NCI-H526 (cell line): ENCODE data around the gene FOXK2.
"Not testable (repeated sequence)": the region's sequence is repeated elsewhere in the genome, so short reads cannot be mapped to it uniquely, and the experiment has no call there.

Experiments
- DNase-seq, 2 experiments: peaks; one replicate each; lab custom pipeline; 2025; lab: John Stamatoyannopoulos, UW

FOXK2 gene

DNA sequence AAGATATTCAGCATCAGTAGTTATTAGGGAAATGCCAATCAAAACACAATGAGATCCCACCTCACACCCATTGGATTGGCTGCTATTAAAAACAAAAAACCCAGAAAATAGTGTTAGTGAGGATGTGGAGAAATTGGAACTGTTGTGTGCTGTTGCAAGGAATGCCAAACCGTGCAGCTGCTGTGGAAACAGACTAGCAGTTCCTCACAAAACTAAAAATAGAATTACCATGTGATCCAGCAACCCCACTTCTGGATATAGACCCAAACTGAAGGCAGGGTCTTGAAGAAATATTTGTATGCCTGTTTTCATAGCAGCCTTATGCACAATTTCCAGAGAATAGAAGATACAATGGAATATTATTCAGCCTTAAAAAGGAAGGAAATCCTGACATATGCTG lies 46.0 kb downstream of the FOXK2 start:
- DNase-seq: no peak

DNA sequence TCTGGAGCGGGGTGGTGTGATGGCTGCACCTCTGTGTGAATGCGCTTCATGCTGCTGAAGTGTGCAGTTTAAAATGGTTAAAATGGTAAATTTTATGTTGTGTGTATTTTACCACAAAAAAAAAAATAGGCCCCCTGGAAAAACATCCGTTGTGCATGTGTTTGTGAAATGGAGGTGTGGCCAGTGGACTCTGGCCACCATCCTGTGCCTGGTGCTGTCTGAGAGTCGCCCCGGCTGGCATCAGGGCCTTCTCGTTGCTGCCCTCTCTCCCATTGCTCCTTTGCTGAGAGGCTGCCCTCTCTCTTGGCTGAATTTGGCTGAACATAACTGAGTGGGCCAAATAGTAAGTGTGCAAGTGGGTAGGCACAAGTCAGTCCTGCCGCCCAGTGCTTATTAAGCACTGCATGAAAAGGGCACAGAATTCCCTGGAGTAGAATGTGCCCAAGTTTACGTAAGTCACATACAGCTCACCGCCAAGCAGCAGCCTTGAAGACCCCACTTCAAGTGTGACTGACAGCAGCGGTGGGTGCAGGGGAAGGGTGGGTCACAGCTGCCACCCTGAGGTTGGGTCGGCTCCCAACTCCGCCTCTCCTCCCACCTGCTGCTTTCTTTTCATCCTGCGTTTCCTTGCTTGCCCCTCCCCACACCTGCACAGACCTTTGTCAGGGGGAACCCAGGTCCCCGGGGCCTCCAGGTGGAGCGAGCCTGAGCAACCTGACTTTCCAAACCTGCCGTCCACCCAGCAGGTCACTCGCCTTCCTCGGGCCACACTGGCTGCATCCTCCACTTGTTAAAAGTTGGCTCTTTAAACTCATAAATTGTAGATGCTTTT lies 46.8 kb downstream of the FOXK2 start:
- DNase-seq: no peak

DNA sequence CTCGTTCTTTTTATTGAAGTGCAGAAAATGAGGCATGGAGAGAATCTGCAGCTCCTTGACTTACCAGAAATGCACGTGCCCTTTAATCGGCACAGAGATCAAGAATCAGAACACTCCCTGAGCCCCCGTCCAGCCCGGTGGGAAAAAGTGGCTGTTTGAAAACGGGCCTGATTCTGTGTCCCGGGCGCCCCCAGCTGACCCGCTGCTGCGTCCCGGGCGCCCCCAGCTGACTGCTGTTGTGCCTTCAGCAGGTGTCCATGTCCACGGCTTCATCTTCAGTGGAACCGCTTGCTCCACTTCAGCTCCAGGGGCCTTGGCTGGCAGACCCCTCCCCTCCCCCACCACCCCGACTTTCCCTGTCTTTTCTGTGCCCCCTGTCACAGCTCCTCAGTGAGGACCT lies 47.8 kb downstream of the FOXK2 start:
- DNase-seq: no peak

GRCh38 chr17:82568997-82569393 lies 49.5 kb downstream of the FOXK2 start:
- no peak for DNase-seq

DNA sequence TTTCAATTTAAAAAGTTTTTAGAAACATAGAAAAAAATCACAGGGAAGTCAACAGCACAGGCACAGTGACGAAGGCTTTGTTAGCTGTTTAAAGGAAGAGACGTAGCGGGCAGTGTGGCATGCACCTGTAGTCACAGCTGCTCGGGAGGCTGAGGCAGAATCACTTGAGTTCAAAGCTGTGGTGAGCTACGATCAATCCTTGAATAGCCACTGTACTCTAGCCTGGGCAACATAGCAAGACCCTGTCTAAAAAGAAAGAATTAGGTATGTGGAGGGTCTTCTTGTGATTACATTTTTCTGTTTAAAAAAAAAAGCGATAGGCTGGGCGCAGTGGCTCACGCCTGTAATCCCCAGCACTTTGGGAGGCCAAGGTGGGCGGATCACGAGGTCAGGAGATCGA lies 50.1 kb downstream of the FOXK2 start:
- DNase-seq: no peak

DNA sequence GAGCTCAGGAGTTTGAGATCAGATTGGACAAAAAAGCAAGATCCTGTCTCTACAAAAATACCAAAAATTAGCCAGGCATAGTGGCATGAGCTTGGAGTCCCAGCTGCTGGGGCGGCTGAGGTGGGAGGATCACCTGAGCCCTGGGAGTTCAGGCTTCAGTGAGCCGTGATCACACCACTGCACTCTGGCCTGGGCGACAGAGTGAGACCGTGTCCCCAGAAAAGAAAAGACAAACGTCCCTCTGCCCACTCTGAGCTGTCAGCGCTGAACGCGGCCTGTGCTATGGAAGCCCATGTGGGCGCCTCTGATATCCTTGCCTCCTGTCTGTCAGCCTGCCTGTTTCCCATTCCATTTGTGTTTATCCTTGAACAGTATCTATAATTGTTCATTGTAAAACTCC lies 50.7 kb downstream of the FOXK2 start:
- DNase-seq: no peak

DNA sequence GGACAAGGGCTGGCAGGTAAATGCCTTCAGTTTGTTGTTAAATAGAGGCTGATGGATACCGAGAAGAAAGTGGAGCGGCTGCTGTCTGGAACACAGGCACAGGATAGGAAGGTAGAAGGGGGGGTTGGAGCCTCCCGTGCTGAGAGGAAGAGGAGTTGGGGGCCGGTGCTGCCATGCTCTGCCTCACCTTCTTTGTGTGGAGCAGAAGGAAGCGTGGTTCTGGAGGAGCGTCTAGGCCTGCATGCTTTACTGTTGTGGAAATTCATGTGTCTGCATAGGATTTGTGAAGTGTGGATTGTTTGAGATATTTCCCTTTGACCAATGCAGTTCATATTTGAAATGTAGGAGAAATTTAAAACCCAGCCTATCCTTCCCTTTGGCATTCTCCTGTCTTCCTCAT lies 52.3 kb downstream of the FOXK2 start:
- DNase-seq: no peak

GRCh38 chr17:82574041-82574440 lies 54.5 kb downstream of the FOXK2 start:
- DNase-seq: no peak

DNA sequence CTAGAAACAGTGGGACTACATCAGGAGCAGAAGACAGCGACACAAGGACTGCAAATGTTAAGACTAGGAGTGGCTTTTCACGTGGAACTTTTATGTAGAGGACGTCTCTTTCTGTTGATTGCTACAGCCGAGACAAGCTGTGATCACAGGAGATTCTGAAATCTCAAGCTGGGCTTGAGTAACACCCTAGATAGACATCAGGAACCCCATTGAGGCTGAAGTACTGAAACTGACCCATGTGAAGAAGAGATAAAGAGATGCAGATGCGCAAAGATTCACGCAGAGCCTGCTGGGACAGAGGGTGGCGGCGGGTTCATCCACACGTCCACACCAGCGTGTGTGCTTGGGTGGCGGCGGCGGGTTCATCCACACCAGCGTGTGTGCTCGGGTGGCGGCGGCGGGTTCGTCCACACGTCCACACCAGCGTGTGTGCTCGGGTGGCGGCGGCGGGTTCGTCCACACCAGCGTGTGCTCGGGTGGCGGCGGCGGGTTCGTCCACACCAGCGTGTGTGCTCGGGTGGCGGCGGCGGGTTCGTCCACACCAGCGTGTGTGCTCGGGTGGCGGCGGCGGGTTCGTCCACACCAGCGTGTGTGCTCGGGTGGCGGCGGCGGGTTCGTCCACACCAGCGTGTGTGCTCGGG lies 56.2 kb downstream of the FOXK2 start:
- DNase-seq: not testable (repeated sequence)

GRCh38 chr17:82577300-82577699 lies 57.8 kb downstream of the FOXK2 start:
- no peak for DNase-seq

- DNase-seq: not testable (repeated sequence)
Measured at GRCh38 chr17:82579969-82580368, 60.4 kb downstream of the FOXK2 start.

GRCh38 chr17:82582213-82582612 lies 62.7 kb downstream of the FOXK2 start:
- no peak for DNase-seq

- no peak for DNase-seq
Measured at GRCh38 chr17:82582709-82583108, 63.2 kb downstream of the FOXK2 start.

DNA sequence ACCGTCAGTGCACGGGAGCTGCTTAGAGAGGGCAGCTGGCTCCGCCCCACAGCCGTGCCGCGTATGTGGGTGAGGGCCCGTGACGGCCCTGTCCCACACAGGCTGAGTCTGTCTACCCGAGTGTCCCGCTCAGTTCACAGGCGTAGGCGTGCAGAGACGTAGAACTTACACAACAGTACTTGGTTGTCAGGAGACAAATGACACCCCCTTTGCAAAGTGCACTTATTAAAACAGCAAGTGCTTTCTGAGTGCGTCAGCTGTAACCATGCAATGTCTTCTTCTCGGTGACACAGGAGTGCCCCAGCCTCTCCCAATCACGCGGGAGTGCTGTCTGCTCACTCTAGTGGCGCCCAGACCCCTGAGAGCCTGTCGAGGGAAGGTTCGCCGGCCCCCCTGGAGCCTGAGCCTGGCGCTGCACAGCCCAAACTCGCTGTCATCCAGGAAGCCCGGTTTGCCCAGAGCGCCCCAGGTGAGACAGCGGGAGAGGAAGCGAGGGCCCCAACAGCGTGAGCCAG lies 64.2 kb downstream of the FOXK2 start:
- no peak for DNase-seq

GRCh38 chr17:82585935-82586575 lies 66.5 kb downstream of the FOXK2 start:
- DNase-seq: not testable (repeated sequence)

DNA sequence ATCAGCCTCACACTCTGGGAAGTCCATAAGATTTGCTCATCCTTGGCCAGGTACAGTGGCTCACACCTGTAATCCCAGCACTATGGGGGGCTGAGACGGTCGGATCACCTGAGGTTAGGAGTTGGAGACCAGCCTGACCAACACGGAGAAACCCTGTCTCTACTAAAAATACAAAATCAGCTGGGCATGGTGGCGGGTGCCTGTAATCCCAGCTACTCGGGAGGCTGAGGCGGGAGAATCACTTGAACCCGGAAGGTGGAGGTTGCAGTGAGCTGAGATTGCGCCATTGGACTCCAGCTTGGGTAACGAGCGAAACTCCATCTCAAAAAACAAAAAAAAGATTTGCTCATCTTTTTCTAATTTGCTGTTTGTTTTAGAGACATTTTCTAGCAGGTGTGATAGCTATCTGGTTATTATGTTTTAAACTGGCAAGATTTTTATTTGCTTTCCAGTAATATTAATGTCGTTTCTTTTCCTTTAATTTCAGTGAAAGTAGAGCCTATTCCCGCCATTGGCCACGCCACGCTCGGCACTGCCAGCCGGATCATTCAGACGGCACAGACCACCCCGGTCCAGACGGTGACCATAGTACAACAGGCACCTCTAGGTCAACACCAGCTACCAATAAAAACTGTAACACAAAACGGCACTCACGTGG lies 67.2 kb downstream of the FOXK2 start:
- DNase-seq: no peak

DNA sequence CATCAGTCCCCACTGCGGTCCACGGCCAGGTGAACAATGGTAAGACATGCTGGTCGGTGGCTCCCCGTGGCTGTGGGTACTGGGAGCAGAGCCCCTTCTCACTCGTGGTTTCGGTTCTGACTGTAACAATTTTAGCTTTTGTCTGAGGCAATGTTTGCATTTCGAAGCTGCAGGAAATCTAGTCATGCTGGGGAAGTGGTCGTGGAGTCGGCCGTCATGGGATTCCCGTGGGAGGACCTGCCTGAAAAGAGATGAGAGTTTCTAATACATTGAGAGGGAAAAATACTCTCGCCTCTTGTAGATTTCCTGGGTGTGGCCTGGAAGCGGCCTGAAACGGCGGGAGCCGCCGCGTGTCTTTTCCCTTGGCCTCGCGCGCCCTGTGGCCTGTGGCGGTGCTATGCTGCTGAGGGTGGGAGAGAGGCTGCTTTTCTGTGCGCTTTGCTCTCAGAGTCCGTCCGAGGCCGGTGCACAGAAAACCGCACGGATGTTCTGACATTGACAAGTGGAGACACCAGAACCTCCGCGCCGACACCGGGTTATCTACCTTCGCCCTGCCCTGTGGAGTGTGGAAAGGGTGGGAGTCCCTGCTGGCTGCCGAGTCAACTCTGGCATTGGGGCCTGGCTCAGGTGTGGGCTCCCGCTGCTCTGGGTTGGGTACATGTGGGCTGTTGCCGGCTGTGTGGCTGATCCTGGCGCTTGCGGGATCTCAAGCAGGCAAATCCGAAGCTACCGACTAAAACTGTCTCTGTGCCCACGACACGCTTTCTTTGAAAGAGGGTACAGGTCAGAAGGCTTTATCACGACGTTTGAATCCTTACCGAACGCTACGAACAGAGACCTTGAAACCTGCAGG lies 67.9 kb downstream of the FOXK2 start:
- no peak for DNase-seq

DNA sequence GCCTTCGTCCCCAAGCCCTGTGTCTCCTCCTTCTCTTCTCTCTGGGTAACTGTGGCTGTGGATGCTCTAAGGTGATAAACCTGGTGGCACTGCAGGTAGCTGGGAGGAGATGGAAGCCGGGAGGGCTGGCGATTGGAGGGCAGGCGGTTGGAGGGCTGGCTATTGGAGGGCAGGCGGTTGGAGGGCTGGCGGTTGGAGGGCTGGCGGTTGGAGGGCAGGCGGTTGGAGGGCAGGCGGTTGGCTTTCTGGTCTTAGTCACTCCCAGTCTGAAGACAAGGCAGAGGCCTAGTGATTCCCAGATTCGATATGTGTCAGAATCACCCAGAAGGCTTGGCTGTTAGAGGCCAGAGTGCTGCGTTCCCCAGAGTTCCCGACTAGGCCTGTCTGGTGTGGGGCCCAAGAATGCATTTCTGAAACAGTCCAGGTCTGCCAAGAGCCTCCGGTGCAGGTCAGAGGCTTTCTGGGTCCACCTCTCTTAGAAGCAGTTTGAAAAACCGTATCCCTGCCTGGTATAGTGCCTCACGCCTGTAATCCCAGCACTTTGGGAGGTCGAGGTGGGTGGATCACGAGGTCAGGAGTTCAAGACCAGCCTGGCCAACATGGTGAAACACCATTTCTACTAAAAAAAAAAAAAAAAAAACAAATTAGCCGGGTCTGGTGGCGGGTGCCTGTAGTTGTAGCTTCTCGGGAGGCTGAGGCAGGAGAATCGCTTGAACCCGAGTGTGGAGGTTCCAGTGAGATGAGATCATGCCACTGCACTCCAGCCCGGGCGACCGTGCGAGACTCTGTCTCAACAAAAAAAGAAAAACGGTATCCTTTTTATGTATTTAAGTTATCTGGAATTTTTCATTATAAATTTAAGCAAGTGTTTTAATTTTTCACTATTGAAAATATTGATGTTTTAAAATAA lies 69.0 kb downstream of the FOXK2 start:
- no peak for DNase-seq

DNA sequence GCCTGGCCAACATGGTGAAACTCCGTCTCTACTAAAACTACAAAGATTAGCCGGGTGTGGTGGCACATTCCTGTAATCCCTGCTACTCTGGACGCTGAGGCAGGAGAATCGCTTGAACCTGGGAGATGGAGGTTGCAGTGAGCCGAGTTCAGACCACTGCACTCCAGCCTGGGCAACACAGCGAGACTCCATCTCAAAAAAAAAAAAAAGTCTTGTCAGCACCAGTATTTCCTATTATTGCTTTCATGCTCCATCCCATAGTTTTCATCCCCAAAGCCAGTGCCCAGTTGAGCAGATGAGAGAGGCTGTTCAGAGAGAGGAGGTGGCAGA lies 70.3 kb downstream of the FOXK2 start:
- no peak for DNase-seq

DNA sequence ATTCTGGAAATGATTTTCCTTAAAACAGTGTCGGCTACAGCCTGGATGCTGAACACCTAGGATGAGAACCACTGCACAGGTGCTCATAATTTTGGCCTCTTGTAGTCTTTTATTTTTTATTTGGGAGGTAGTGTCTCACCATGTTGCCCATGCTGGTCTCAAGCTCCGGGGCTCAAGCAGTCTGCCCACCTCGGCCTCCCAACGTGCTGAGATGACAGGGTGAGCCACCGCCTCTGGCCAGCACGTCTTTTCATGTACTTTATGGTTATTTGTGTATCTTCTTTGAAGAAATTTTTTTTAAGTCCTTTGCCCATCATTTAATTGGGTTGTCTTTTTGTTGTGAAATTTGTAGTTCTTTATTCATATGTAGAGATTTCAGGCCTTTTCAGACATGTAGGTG lies 70.7 kb downstream of the FOXK2 start:
- DNase-seq: no peak
